Measurements from ENCODE around the gene HIGD1B. TPM values are rescaled to one million over a fixed set of nuclear protein-coding genes. Genes with fewer than 3 reads are reported as not detected.
"Not testable (repeated sequence)": the region's sequence is repeated elsewhere in the genome, so short reads cannot be mapped to it uniquely, and the experiment has no call there.

The HIGD1B gene
- total RNA-seq, 1 donor from 2014 or later: 0.82 TPM

GRCh38 chr17:44807817-44808155, 39.9 kb upstream of the HIGD1B start:
- peaks cover 14% of the 10 kb centered on the region for H3K36me3 Mint-ChIP-seq (ENCODE audit: low read depth)
- H3K9me3 Mint-ChIP-seq (ENCODE audit: low read depth): no peaks in the 10 kb centered on the region
- H3K27me3 Mint-ChIP-seq (ENCODE audit: low read depth): no peaks in the 10 kb centered on the region
- no peak overlapping the region for H3K4me3 Mint-ChIP-seq (ENCODE audit: unreplicated experiment)
- TF ChIP-seq CTCF (IDR thresholded peaks at IDR 0.05): no peak
- no peak for DNase-seq (ENCODE audit: low spot score)
- H3K4me1 Mint-ChIP-seq (ENCODE audit: low read depth): peaks cover 36% of the 10 kb centered on the region
- no peak overlapping the region for H3K27ac Mint-ChIP-seq (ENCODE audit: unreplicated experiment)

- H3K9me3 Mint-ChIP-seq (ENCODE audit: low read depth): no peaks in the 10 kb centered on the region
- no peaks in the 10 kb centered on the region for H3K27me3 Mint-ChIP-seq (ENCODE audit: low read depth)
- peaks cover 14% of the 10 kb centered on the region for H3K36me3 Mint-ChIP-seq (ENCODE audit: low read depth)
- H3K4me1 Mint-ChIP-seq (ENCODE audit: low read depth): peaks cover 36% of the 10 kb centered on the region
- no peak overlapping the region for H3K4me3 Mint-ChIP-seq (ENCODE audit: unreplicated experiment)
- TF ChIP-seq CTCF (IDR thresholded peaks at IDR 0.05): no peak
- no peak for DNase-seq (ENCODE audit: low spot score)
- no peak overlapping the region for H3K27ac Mint-ChIP-seq (ENCODE audit: unreplicated experiment)
Observed at GRCh38 chr17:44808156-44808555, 39.5 kb upstream of the HIGD1B start.

GRCh38 chr17:44808656-44809388, 38.9 kb upstream of the HIGD1B start:
- peaks cover 37% of the 10 kb centered on the region for H3K4me1 Mint-ChIP-seq (ENCODE audit: low read depth)

GRCh38 chr17:44812263-44812662, 35.4 kb upstream of the HIGD1B start:
- H3K9me3 Mint-ChIP-seq (ENCODE audit: low read depth): no peaks in the 10 kb centered on the region
- DNase-seq (ENCODE audit: low spot score): no peak

More at GRCh38 chr17:44808656-44809388, 38.9 kb upstream of the HIGD1B start:
- H3K27ac Mint-ChIP-seq (ENCODE audit: unreplicated experiment); H3K4me3 Mint-ChIP-seq (ENCODE audit: unreplicated experiment); H3K27me3 Mint-ChIP-seq (ENCODE audit: low read depth); H3K9me3 Mint-ChIP-seq (ENCODE audit: low read depth); DNase-seq (ENCODE audit: low spot score): not testable (repeated sequence)
- H3K36me3 Mint-ChIP-seq (ENCODE audit: low read depth): peaks cover 14% of the 10 kb centered on the region

GRCh38 chr17:44818508-44818907, 29.2 kb upstream of the HIGD1B start:
- peaks cover 39% of the 10 kb centered on the region for H3K4me1 Mint-ChIP-seq (ENCODE audit: low read depth)
- not testable (repeated sequence) for H3K27ac Mint-ChIP-seq (ENCODE audit: unreplicated experiment); H3K9me3 Mint-ChIP-seq (ENCODE audit: low read depth); H3K36me3 Mint-ChIP-seq (ENCODE audit: low read depth); H3K27me3 Mint-ChIP-seq (ENCODE audit: low read depth); DNase-seq (ENCODE audit: low spot score); H3K4me3 Mint-ChIP-seq (ENCODE audit: unreplicated experiment)

More at GRCh38 chr17:44812263-44812662, 35.4 kb upstream of the HIGD1B start:
- Mint-ChIP-seq H3K36me3 (ENCODE audit: low read depth) (no peaks in the 10 kb centered on the region), H3K4me1 (ENCODE audit: low read depth) (peaks cover 23% of the 10 kb centered on the region), H3K4me3 (ENCODE audit: unreplicated experiment) (no peak overlapping the region), H3K27me3 (ENCODE audit: low read depth) (no peaks in the 10 kb centered on the region), H3K27ac (ENCODE audit: unreplicated experiment) (no peak overlapping the region)
- TF ChIP-seq CTCF (IDR thresholded peaks at IDR 0.05): no peak

GRCh38 chr17:44820631-44821212, 27.0 kb upstream of the HIGD1B start:
- Mint-ChIP-seq H3K27ac (ENCODE audit: unreplicated experiment) (peak overlapping the region; percentile 84), H3K27me3 (ENCODE audit: low read depth) (no peaks in the 10 kb centered on the region), H3K4me3 (ENCODE audit: unreplicated experiment) (peak overlapping the region; percentile 18), H3K4me1 (ENCODE audit: low read depth) (peaks cover 34% of the 10 kb centered on the region), H3K9me3 (ENCODE audit: low read depth) (no peaks in the 10 kb centered on the region), H3K36me3 (ENCODE audit: low read depth) (no peaks in the 10 kb centered on the region)
- DNase-seq (ENCODE audit: low spot score): no peak
- TF ChIP-seq CTCF (IDR thresholded peaks at IDR 0.05): no peak

GRCh38 chr17:44825236-44825635, 22.4 kb upstream of the HIGD1B start:
- H3K36me3 Mint-ChIP-seq (ENCODE audit: low read depth); H3K27ac Mint-ChIP-seq (ENCODE audit: unreplicated experiment); H3K9me3 Mint-ChIP-seq (ENCODE audit: low read depth); H3K27me3 Mint-ChIP-seq (ENCODE audit: low read depth); DNase-seq (ENCODE audit: low spot score); H3K4me3 Mint-ChIP-seq (ENCODE audit: unreplicated experiment): not testable (repeated sequence)
- peaks cover 44% of the 10 kb centered on the region for H3K4me1 Mint-ChIP-seq (ENCODE audit: low read depth)

Measured in chondrocyte (in vitro differentiated cells).